HepG2 (cell line): ENCODE measurements around the gene NR5A2. TPM values are rescaled to one million over a fixed set of nuclear protein-coding genes. Genes with fewer than 3 reads are reported as not detected.

ENCODE experiments used
- ATAC-seq: fragments of 200-7000 bp; cut with Tn5 transposase; 3 replicates; pipeline ENCODE4 v1.9.1; 2020; ENCODE audit warnings: mild to moderate bottlenecking, moderate library complexity
- BruUV-seq: library from RNA; stranded (reverse); fragments of 400-500 nt; replicated peaks from 2 replicates; lab custom pipeline; 2021; lab: Mats Ljungman, UMichigan
- CTCF ChIA-PET: fragments of 300-600 bp; formaldehyde crosslinking; extraction: SDS; loops from one replicate; lab custom pipeline; 2021; ENCODE audit warnings: low total read pairs, inconsistent platforms, low intra/inter-chr PET ratio; lab: Yijun Ruan, JAX
- POLR2A ChIA-PET: fragments of 350-600 bp; sonication (Branson Sonifier 250); formaldehyde crosslinking; loops from one replicate; lab custom pipeline; 2020; ENCODE audit warnings: antibody characterized with exemption, inconsistent platforms; lab: Yijun Ruan, JAX
- DNase-seq: peaks from one replicate; pipeline ENCODE4 v3.0.0-alpha.2; 2015; ENCODE audit warnings: low spot score
- FAIRE-seq: peaks from 3 replicates; lab custom pipeline; 2011; peaks lifted over from hg19 to GRCh38; lab: Jason Lieb, UNC
- H2AFZ ChIP-seq: one replicate; pipeline ENCODE4 v1.6.1; 2011; ENCODE audit warnings: low read length, inconsistent platforms
- H3K27ac ChIP-seq: fragments of 300-600 bp; 3 replicates; pipeline ENCODE4 v1.8.0; 2011; ENCODE audit warnings: mixed run types, mild to moderate bottlenecking, mixed read lengths, low read length, inconsistent platforms; ENCODE audit not compliant: insufficient read depth; ENCODE audit errors: extremely low read length
- H3K27me3 ChIP-seq, 2 experiments: fragments of 200-600 bp in 1 of 2; 2 replicates in 1 of 2; 3 replicates in 1 of 2; pipeline versions ENCODE4 v1.6.0 to v1.8.0; 2011; ENCODE audit warnings: low read length in 2 of 2, mild to moderate bottlenecking in 2 of 2, moderate library complexity in 2 of 2, inconsistent platforms in 1 of 2; ENCODE audit not compliant: insufficient read depth in 2 of 2, control insufficient read depth in 1 of 2
- H3K36me3 ChIP-seq, 2 experiments: fragments of 200-600 bp in 1 of 2; replicated peaks in 1 of 2; 2 replicates in 1 of 2; 3 replicates in 1 of 2; pipeline versions ENCODE4 v1.5.1 to v1.8.0; 2011; ENCODE audit warnings: low read length in 2 of 2, inconsistent platforms in 1 of 2; ENCODE audit not compliant: insufficient read depth in 2 of 2, control insufficient read depth in 1 of 2
- H3K4me1 ChIP-seq: 2 replicates; pipeline ENCODE4 v1.5.1; 2012; ENCODE audit warnings: low read length, inconsistent platforms; ENCODE audit not compliant: insufficient read depth
- H3K4me2 ChIP-seq: 2 replicates; pipeline ENCODE4 v1.6.0; 2011; ENCODE audit warnings: low read depth, low read length, inconsistent platforms
- H3K4me3 ChIP-seq, 3 experiments: fragments of 200-600 bp in 1 of 3; sonication (generic), shearing (Covaris generic) in 1 of 3; replicated peaks in 1 of 3; 2 replicates each; pipeline ENCODE4 v1.5.1; 2011 to 2016; ENCODE audit warnings: low read length in 3 of 3, inconsistent platforms in 2 of 3, low read depth in 2 of 3, mild to moderate bottlenecking in 2 of 3, control low read depth in 1 of 3, mixed read lengths in 1 of 3; ENCODE audit not compliant: insufficient read depth in 1 of 3
- H3K79me2 ChIP-seq: one replicate; pipeline ENCODE4 v1.6.1; 2011; ENCODE audit warnings: low read length, inconsistent platforms; ENCODE audit not compliant: insufficient read depth
- H3K9ac ChIP-seq: 2 replicates; pipeline ENCODE4 v1.6.0; 2011; ENCODE audit warnings: mild to moderate bottlenecking, low read depth, low read length, inconsistent platforms; ENCODE audit not compliant: insufficient read depth
- H3K9me3 ChIP-seq: 2 replicates; pipeline ENCODE4 v1.5.1; 2012; ENCODE audit warnings: mild to moderate bottlenecking, low read length
- H4K20me1 ChIP-seq: 2 replicates; pipeline ENCODE4 v1.6.0; 2011; ENCODE audit warnings: inconsistent platforms, mild to moderate bottlenecking, low read length, moderate library complexity; ENCODE audit not compliant: insufficient read depth
- EZH2 ChIP-seq: conservative IDR thresholded peaks from 2 replicates; pipeline ENCODE4 v1.6.1; 2012; ENCODE audit warnings: mild to moderate bottlenecking, low read depth, low read length, moderate library complexity
- PITX1 ChIP-seq: sonication (generic); formaldehyde crosslinking; IDR thresholded peaks from 2 replicates; pipeline ENCODE4 v1.5.1; 2020; ENCODE audit warnings: mild to moderate bottlenecking, missing genetic modification reagents
- RFX5 ChIP-seq: IDR thresholded peaks from 2 replicates; pipeline ENCODE4 v1.6.1; 2011; ENCODE audit warnings: low read depth, low read length, improper control_type of control experiment
- ZFP41 ChIP-seq: sonication (generic); formaldehyde crosslinking; IDR thresholded peaks from 2 replicates; pipeline ENCODE4 v1.4.0; 2020; ENCODE audit warnings: mild to moderate bottlenecking, missing genetic modification reagents, borderline replicate concordance
- ZNF326 ChIP-seq: sonication (generic); formaldehyde crosslinking; IDR thresholded peaks from 2 replicates; pipeline ENCODE4 v1.4.0; 2020; ENCODE audit warnings: missing genetic modification reagents, borderline replicate concordance
- WGBS: methylation state at CpG from one replicate; pipeline ENCODE4 v1.1.6; 2017; ENCODE audit warnings: low lambda C conversion rate; 5-methylcytosine and 5-hydroxymethylcytosine counted together
- in situ Hi-C: cut with HindIII; loops from 2 replicates; pipeline ENCODE4 v1.10.0; 2017; ENCODE audit warnings: low pct_unique_long_range_greater_than_20kb; ENCODE audit not compliant: extremely low pct_ligation_motif_present
- intact Hi-C: fragments of 100-400 bp; cut with micrococcal nuclease; formaldehyde crosslinking; loops from one replicate; pipeline ENCODE4 v1.10.0; 2022; ENCODE audit not compliant: unreplicated experiment
- polyA plus RNA-seq, 8 experiments: library from polyadenylated mRNA; depleted of rRNA in 3 of 8; stranded (reverse) in 7 of 8; unstranded in 1 of 8; fragments of >200 nt; fragmentation: Illumina TruSeq in 4 of 8; extraction: Trizol in 4 of 8; gene quantifications; 2 replicates each; pipeline versions ENCODE4 v1.2.1 to v1.2.3, GENCODE V29; 2011 to 2016; ENCODE audit warnings: low read depth in 4 of 8, missing spikeins in 1 of 8, mixed read lengths in 1 of 8; ENCODE audit not compliant: insufficient read depth in 1 of 8
- total RNA-seq, 5 experiments: library from RNA; depleted of rRNA; stranded (reverse); fragments of >200 nt; fragmentation: Illumina TruSeq; extraction: Trizol; gene quantifications; 2 replicates each; pipeline ENCODE4 v1.2.3, GENCODE V29; 2016; ENCODE audit warnings: low read depth in 1 of 5
- TF ChIP-seq, protein P1 (sequence below): sonication (generic); formaldehyde crosslinking; IDR thresholded peaks from 2 replicates; pipeline ENCODE4 v1.4.0; 2020; ENCODE audit warnings: missing genetic modification reagents
- TF ChIP-seq, protein P2 (sequence below): sonication (generic); formaldehyde crosslinking; IDR thresholded peaks from 2 replicates; pipeline ENCODE4 v1.9.0; 2021; ENCODE audit warnings: missing genetic modification reagents, borderline replicate concordance
- TF ChIP-seq, protein P3 (sequence below): sonication (generic); formaldehyde crosslinking; IDR thresholded peaks from 2 replicates; pipeline ENCODE4 v1.5.1; 2020; ENCODE audit warnings: mild to moderate bottlenecking, missing genetic modification reagents

NR5A2 gene
- total and polyA plus RNA-seq, 2 of the 13 experiments (the other 11 are each of a cell fraction or from before 2014, with no cell fraction given) = 0.24 to 2.8 TPM

DNA sequence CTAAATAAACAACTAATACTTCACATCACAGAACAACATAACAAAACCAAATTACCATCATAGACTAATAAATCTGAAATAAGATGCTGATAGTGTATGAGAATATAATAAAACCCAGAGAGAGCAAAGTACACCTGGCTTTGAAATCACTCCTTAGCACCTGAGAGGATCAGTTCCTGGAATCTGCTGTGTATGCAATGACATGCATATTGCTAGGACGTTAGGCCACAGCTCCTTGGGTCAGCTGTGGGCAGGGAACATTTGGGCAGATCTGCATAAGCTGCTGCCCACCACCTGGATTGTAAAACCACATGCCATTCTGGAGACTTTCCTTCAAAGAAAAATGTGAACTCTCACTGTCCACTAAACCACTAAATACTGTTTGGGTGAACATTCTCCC is 81.1 kb downstream of the NR5A2 start:
- intact Hi-C loops (no loop called here), in situ Hi-C loops (no loop called here)
- ChIA-PET CTCF (no interaction called here), POLR2A (no interaction called here)
- Histone ChIP-seq H3K79me2 (no peaks in the 10 kb centered on the region), H3K4me3 (no peak overlapping the region), H3K9ac (no peak overlapping the region), H3K4me1 (no peaks in the 10 kb centered on the region), H3K27ac (no peak overlapping the region), H3K27me3 (no peaks in the 10 kb centered on the region; a peak in 1 of 5 replicates), H3K36me3 (no peaks in the 10 kb centered on the region), H4K20me1 (no peaks in the 10 kb centered on the region), H3K9me3 (no peaks in the 10 kb centered on the region), H3K4me2 (no peak overlapping the region), H2AFZ (no peak overlapping the region)
- no peak for ATAC-seq
- no TSS peak for BruUV-seq
- no peak for DNase-seq
- 17% methylated on average over 1 of the region's 1 CpG for WGBS
- TF ChIP-seq ZFP41 = no peak
- TF ChIP-seq RFX5 = 0 out of 2 replicates have a peak, but pooled peaks have one; percentile 13
- TF ChIP-seq, protein P1, sequence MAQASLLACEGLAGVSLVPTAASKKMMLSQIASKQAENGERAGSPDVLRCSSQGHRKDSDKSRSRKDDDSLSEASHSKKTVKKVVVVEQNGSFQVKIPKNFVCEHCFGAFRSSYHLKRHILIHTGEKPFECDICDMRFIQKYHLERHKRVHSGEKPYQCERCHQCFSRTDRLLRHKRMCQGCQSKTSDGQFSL (CRISPR knock-in tag) = no peak
- FAIRE-seq = no peak

DNA sequence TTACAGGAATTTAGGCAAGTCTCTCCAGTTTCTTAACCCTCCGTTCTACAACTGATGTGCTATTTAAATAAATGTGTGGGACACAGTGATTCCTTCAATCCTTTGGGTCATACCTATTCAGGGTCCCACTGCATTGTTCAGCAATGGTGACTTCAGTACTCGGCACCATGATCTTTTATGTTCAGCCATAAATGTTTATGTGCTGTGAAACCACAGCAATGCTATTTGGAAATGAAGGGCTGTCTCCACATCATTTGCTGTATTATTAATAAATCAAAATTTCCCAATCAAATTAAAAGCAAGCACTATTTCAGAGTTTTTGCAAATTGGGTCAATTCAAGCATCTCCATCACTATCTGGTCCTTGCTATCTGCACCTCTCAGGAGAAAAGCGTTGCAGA is 84.8 kb downstream of the NR5A2 start:
- DNase-seq = no peak
- ChIA-PET POLR2A (no interaction called here), CTCF (no interaction called here)
- in situ Hi-C loops (no loop called here), intact Hi-C loops (no loop called here)
- TF ChIP-seq EZH2 (no peak), ZNF326 (CRISPR knock-in tag) (no peak), PITX1 (CRISPR knock-in tag) (no peak)
- TF ChIP-seq, protein P2, sequence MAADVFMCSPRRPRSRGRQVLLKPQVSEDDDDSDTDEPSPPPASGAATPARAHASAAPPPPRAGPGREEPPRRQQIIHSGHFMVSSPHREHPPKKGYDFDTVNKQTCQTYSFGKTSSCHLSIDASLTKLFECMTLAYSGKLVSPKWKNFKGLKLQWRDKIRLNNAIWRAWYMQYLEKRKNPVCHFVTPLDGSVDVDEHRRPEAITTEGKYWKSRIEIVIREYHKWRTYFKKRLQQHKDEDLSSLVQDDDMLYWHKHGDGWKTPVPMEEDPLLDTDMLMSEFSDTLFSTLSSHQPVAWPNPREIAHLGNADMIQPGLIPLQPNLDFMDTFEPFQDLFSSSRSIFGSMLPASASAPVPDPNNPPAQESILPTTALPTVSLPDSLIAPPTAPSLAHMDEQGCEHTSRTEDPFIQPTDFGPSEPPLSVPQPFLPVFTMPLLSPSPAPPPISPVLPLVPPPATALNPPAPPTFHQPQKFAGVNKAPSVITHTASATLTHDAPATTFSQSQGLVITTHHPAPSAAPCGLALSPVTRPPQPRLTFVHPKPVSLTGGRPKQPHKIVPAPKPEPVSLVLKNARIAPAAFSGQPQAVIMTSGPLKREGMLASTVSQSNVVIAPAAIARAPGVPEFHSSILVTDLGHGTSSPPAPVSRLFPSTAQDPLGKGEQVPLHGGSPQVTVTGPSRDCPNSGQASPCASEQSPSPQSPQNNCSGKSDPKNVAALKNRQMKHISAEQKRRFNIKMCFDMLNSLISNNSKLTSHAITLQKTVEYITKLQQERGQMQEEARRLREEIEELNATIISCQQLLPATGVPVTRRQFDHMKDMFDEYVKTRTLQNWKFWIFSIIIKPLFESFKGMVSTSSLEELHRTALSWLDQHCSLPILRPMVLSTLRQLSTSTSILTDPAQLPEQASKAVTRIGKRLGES (CRISPR knock-in tag) = no peak
- TF ChIP-seq, protein P3, sequence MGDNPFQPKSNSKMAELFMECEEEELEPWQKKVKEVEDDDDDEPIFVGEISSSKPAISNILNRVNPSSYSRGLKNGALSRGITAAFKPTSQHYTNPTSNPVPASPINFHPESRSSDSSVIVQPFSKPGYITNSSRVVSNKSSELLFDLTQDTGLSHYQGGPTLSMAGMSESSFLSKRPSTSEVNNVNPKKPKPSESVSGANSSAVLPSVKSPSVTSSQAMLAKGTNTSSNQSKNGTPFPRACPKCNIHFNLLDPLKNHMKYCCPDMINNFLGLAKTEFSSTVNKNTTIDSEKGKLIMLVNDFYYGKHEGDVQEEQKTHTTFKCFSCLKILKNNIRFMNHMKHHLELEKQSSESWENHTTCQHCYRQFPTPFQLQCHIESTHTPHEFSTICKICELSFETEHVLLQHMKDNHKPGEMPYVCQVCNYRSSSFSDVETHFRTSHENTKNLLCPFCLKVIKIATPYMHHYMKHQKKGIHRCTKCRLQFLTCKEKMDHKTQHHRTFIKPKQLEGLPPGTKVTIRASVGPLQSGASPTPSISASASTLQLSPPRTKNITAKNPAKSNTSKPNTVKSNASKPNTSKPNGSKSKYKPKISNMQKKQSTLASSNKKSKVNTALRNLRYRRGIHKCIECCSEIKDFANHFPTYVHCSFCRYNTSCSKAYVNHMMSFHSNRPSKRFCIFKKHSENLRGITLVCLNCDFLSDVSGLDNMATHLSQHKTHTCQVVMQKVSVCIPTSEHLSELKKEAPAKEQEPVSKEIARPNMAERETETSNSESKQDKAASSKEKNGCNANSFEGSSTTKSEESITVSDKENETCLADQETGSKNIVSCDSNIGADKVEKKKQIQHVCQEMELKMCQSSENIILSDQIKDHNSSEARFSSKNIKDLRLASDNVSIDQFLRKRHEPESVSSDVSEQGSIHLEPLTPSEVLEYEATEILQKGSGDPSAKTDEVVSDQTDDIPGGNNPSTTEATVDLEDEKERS (CRISPR knock-in tag) = no peak
- Histone ChIP-seq H3K9ac (no peak overlapping the region), H3K9me3 (no peaks in the 10 kb centered on the region), H2AFZ (no peak overlapping the region), H3K4me1 (peaks cover 17% of the 10 kb centered on the region), H3K79me2 (no peaks in the 10 kb centered on the region), H4K20me1 (no peaks in the 10 kb centered on the region), H3K36me3 (no peaks in the 10 kb centered on the region), H3K4me2 (no peak overlapping the region), H3K27ac (no peak overlapping the region), H3K27me3 (no peaks in the 10 kb centered on the region), H3K4me3 (no peak overlapping the region)
- BruUV-seq = no TSS peak
- no peak for FAIRE-seq
- WGBS = 73% methylated on average over 3 of the region's 3 CpGs
- no peak for ATAC-seq
